Loucy (cell line): ENCODE results near the gene FERMT3.
A peak's percentile ranks its signal among the peaks of the same experiment; 100 is the strongest.

Experiments
- H2AFZ ChIP-seq: fragments of 200-600 bp; sonication (generic); 2 replicates; pipeline ENCODE4 v1.6.0; 2016; ENCODE audit warnings: antibody characterized with exemption, mild to moderate bottlenecking, low read length, moderate library complexity
- H3F3A ChIP-seq: fragments of 200-600 bp; 2 replicates; pipeline ENCODE4 v1.6.0; 2016; ENCODE audit warnings: antibody characterized with exemption, low read depth, mild to moderate bottlenecking
- H3K27me3 ChIP-seq: fragments of 200-600 bp; sonication (generic); 2 replicates; pipeline ENCODE4 v1.6.1; 2014; ENCODE audit warnings: low read length, mild to moderate bottlenecking; ENCODE audit not compliant: insufficient read depth, poor library complexity, severe bottlenecking
- H3K36me3 ChIP-seq: fragments of 200-600 bp; sonication (generic); 2 replicates; pipeline ENCODE4 v1.6.1; 2016; ENCODE audit warnings: low read length; ENCODE audit not compliant: insufficient read depth
- H3K4me1 ChIP-seq: fragments of 200-600 bp; sonication (generic); 2 replicates; pipeline ENCODE4 v1.5.1; 2014; ENCODE audit warnings: low read length, mild to moderate bottlenecking; ENCODE audit not compliant: insufficient read depth, poor library complexity, severe bottlenecking
- H3K4me2 ChIP-seq: fragments of 200-600 bp; sonication (generic); 2 replicates; pipeline ENCODE4 v1.6.0; 2014; ENCODE audit warnings: antibody characterized with exemption, low read length, low read depth, mild to moderate bottlenecking; ENCODE audit not compliant: poor library complexity, severe bottlenecking
- H3K4me3 ChIP-seq: fragments of 200-600 bp; sonication (generic); 2 replicates; pipeline ENCODE4 v1.5.1; 2014; ENCODE audit warnings: low read length, mild to moderate bottlenecking, mixed read lengths; ENCODE audit not compliant: poor library complexity, severe bottlenecking
- H3K79me2 ChIP-seq: fragments of 200-600 bp; sonication (generic); 2 replicates; pipeline ENCODE4 v1.6.1; 2014; ENCODE audit warnings: low read length; ENCODE audit not compliant: insufficient read depth
- H3K9ac ChIP-seq: fragments of 200-600 bp; sonication (generic); 2 replicates; pipeline ENCODE4 v1.6.0; 2014; ENCODE audit warnings: mild to moderate bottlenecking, low read depth, low read length, moderate library complexity; ENCODE audit not compliant: poor library complexity, severe bottlenecking
- H3K9me2 ChIP-seq: fragments of 200-600 bp; sonication (generic); replicated peaks from 2 replicates; pipeline ENCODE4 v1.6.1; 2016; ENCODE audit warnings: low read depth, low read length, mixed read lengths
- H3K9me3 ChIP-seq: fragments of 200-600 bp; sonication (generic); 2 replicates; pipeline ENCODE4 v1.6.1; 2014; ENCODE audit warnings: mild to moderate bottlenecking, antibody characterized with exemption, low read length, low read depth; ENCODE audit not compliant: insufficient read depth
- H4K20me1 ChIP-seq: fragments of 200-600 bp; sonication (generic); 2 replicates; pipeline ENCODE4 v1.6.0; 2014; ENCODE audit warnings: antibody characterized with exemption, low read length, mild to moderate bottlenecking; ENCODE audit not compliant: insufficient read depth, poor library complexity, severe bottlenecking
- CTCF ChIP-seq: fragments of 200-600 bp; sonication (generic); conservative IDR thresholded peaks from 2 replicates; pipeline ENCODE4 v1.5.1; 2014; ENCODE audit warnings: mild to moderate bottlenecking, antibody characterized with exemption, low read length
- EZH2phosphoT487 ChIP-seq: fragments of 200-600 bp; IDR thresholded peaks from 2 replicates; pipeline ENCODE4 v1.6.1; 2018; ENCODE audit warnings: antibody characterized with exemption, mild to moderate bottlenecking, moderate library complexity, borderline replicate concordance

Gene FERMT3

GRCh38 chr11:64253043-64253442, 46.5 kb downstream of the FERMT3 start:
- H3K27me3 ChIP-seq, result no peaks in the 10 kb centered on the region
- peaks cover 5% of the 10 kb centered on the region; the same call in 1 of the 2 replicates for H3K79me2 ChIP-seq
- H3K36me3 ChIP-seq, result no peaks in the 10 kb centered on the region
- peaks cover 26% of the 10 kb centered on the region for H3K4me1 ChIP-seq
- H3K4me2 ChIP-seq, result peak overlapping the region; percentile 82
- H3K9me3 ChIP-seq, result no peaks in the 10 kb centered on the region
- no peaks in the 10 kb centered on the region for H4K20me1 ChIP-seq
- H3K9ac ChIP-seq, result no peak overlapping the region
- H3K4me3 ChIP-seq, result no peak overlapping the region
- TF ChIP-seq EZH2phosphoT487 (no peak), CTCF (no peak)
- H3F3A ChIP-seq, result no peaks in the 10 kb centered on the region
- no peaks in the 10 kb centered on the region for H3K9me2 ChIP-seq
- H2AFZ ChIP-seq, result no peak overlapping the region

- H3K4me1 ChIP-seq, result peaks cover 26% of the 10 kb centered on the region
- H4K20me1 ChIP-seq, result no peaks in the 10 kb centered on the region
- H3K36me3 ChIP-seq, result no peaks in the 10 kb centered on the region
- H3K9ac ChIP-seq, result no peak overlapping the region
- no peak overlapping the region for H3K4me3 ChIP-seq
- H3K9me2 ChIP-seq, result no peaks in the 10 kb centered on the region
- TF ChIP-seq EZH2phosphoT487, result no peak
- TF ChIP-seq CTCF, result no peak
- H3F3A ChIP-seq, result no peaks in the 10 kb centered on the region
- H3K27me3 ChIP-seq, result no peaks in the 10 kb centered on the region
- H3K9me3 ChIP-seq, result no peaks in the 10 kb centered on the region
- no peak overlapping the region for H2AFZ ChIP-seq
- H3K4me2 ChIP-seq, result peak overlapping the region; percentile 13
- peaks cover 5% of the 10 kb centered on the region; the same call in 1 of the 2 replicates for H3K79me2 ChIP-seq
Measured at GRCh38 chr11:64253481-64253880, 47.0 kb downstream of the FERMT3 start.

- no peak overlapping the region for H3K4me2 ChIP-seq
- H3K4me1 ChIP-seq, result peaks cover 22% of the 10 kb centered on the region
Measured at GRCh38 chr11:64254326-64254725, 47.8 kb downstream of the FERMT3 start.

More at GRCh38 chr11:64254326-64254725, 47.8 kb downstream of the FERMT3 start:
- Histone ChIP-seq H3K27me3 (no peaks in the 10 kb centered on the region), H3K36me3 (no peaks in the 10 kb centered on the region), H3K9me3 (no peaks in the 10 kb centered on the region), H3F3A (no peaks in the 10 kb centered on the region), H4K20me1 (no peaks in the 10 kb centered on the region), H3K79me2 (peaks cover 5% of the 10 kb centered on the region; the same call in 1 of the 2 replicates), H3K9ac (no peak overlapping the region), H3K9me2 (no peaks in the 10 kb centered on the region), H2AFZ (no peak overlapping the region), H3K4me3 (no peak overlapping the region)
- TF ChIP-seq EZH2phosphoT487 (no peak), CTCF (no peak)
